Skeletal muscle cell (primary cell): ENCODE measurements around the gene ISCA2.
"Not testable (repeated sequence)": the region's sequence is repeated elsewhere in the genome, so short reads cannot be mapped to it uniquely, and the experiment has no call there.

ENCODE experiments used
- DNase-seq: peaks from one replicate; pipeline ENCODE4 v3.0.0-alpha.2; 2010; ENCODE audit warnings: low read depth
- H3K4me3 ChIP-seq: 2 replicates; pipeline ENCODE4 v1.5.1; 2011; ENCODE audit warnings: low read depth, mild to moderate bottlenecking, control low read depth, low read length, moderate library complexity

ISCA2 gene

GRCh38 chr14:74493343-74494261 is at the start of gene ISCA2:
TSS of gene ISCA2 (plus strand) at chr14:74493765. CDS start at chr14:74493775, 10 bp downstream.
- peak; percentile 97 for DNase-seq
- peak within 1 kb of the TSS; percentile 98 for H3K4me3 ChIP-seq

GRCh38 chr14:74444866-74445265 is 48.7 kb upstream of the ISCA2 start:
- DNase-seq = no peak
- no peak overlapping the region for H3K4me3 ChIP-seq

- not testable (repeated sequence) for H3K4me3 ChIP-seq, DNase-seq
Observed at GRCh38 chr14:74454397-74454796, 39.2 kb upstream of the ISCA2 start.

GRCh38 chr14:74456684-74457564 is 36.6 kb upstream of the ISCA2 start:
- H3K4me3 ChIP-seq = no peak overlapping the region
- no peak for DNase-seq

- DNase-seq = no peak
- H3K4me3 ChIP-seq = no peak overlapping the region
Observed at GRCh38 chr14:74457565-74457895, 36.0 kb upstream of the ISCA2 start.

- H3K4me3 ChIP-seq = no peak overlapping the region
- peak; percentile 24 for DNase-seq
Observed at GRCh38 chr14:74459289-74459946, 34.1 kb upstream of the ISCA2 start.

GRCh38 chr14:74459976-74460375 is 33.6 kb upstream of the ISCA2 start:
- DNase-seq = no peak
- H3K4me3 ChIP-seq = no peak overlapping the region

GRCh38 chr14:74462993-74463392 is 30.6 kb upstream of the ISCA2 start:
- H3K4me3 ChIP-seq = no peak overlapping the region
- no peak for DNase-seq

- H3K4me3 ChIP-seq = no peak overlapping the region
- DNase-seq = no peak
Observed at GRCh38 chr14:74463697-74464096, 29.9 kb upstream of the ISCA2 start.

- DNase-seq = no peak
- H3K4me3 ChIP-seq = no peak overlapping the region
Observed at GRCh38 chr14:74464785-74465184, 28.8 kb upstream of the ISCA2 start.

GRCh38 chr14:74465335-74465734 is 28.2 kb upstream of the ISCA2 start:
- H3K4me3 ChIP-seq = no peak overlapping the region
- no peak for DNase-seq

GRCh38 chr14:74468513-74468912 is 25.1 kb upstream of the ISCA2 start:
- no peak overlapping the region for H3K4me3 ChIP-seq
- no peak for DNase-seq

- H3K4me3 ChIP-seq = no peak overlapping the region
- no peak for DNase-seq
Observed at GRCh38 chr14:74469548-74470518, 23.7 kb upstream of the ISCA2 start.

- no peak overlapping the region for H3K4me3 ChIP-seq
- no peak for DNase-seq
Observed at GRCh38 chr14:74472601-74473000, 21.0 kb upstream of the ISCA2 start.

GRCh38 chr14:74474376-74474775 is 19.2 kb upstream of the ISCA2 start:
- peak; percentile 22 for DNase-seq
- no peak overlapping the region for H3K4me3 ChIP-seq

- peak; percentile 33 for DNase-seq
- H3K4me3 ChIP-seq = no peak overlapping the region
Observed at GRCh38 chr14:74475678-74476077, 17.9 kb upstream of the ISCA2 start.

GRCh38 chr14:74476107-74476506 is 17.5 kb upstream of the ISCA2 start:
- no peak for DNase-seq

GRCh38 chr14:74476607-74477006 is 17.0 kb upstream of the ISCA2 start:
- no peak for DNase-seq
- no peak overlapping the region for H3K4me3 ChIP-seq

More at GRCh38 chr14:74476107-74476506, 17.5 kb upstream of the ISCA2 start:
- H3K4me3 ChIP-seq = no peak overlapping the region
